AG09319 (cell line): Measurements from ENCODE around the gene NIBAN1.

ENCODE experiments used
- DNase-seq: peaks from one replicate; pipeline ENCODE4 v3.0.0-alpha.2; 2010; ENCODE audit warnings: low read depth; ENCODE audit errors: extremely low read depth
- TF ChIP-seq, protein P1 (sequence below): IDR thresholded peaks from 2 replicates; pipeline ENCODE4 v1.5.1; 2011; ENCODE audit warnings: low read depth, mild to moderate bottlenecking, inconsistent platforms, low read length, moderate library complexity

Gene NIBAN1

DNA sequence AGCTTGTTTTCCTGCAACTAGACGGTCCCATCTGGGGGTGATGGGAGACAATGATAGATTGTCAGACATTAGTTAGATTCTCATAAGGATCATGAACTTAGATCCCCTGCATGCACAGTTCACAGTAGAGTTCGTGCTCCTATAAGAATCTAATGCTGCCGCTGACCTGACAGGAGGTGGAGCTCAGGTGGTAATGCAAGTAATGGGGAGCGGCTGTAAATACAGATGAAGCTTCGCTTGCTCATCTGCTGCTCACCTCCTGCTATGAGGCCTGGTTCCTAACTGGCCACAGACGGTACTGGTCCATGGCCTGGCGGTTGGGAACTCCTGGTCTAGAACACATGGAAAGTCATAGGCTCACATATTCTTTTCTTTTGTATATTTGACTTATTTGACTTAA, 42.0 kb downstream of the NIBAN1 start:
- no peak for DNase-seq
- TF ChIP-seq, protein P1, sequence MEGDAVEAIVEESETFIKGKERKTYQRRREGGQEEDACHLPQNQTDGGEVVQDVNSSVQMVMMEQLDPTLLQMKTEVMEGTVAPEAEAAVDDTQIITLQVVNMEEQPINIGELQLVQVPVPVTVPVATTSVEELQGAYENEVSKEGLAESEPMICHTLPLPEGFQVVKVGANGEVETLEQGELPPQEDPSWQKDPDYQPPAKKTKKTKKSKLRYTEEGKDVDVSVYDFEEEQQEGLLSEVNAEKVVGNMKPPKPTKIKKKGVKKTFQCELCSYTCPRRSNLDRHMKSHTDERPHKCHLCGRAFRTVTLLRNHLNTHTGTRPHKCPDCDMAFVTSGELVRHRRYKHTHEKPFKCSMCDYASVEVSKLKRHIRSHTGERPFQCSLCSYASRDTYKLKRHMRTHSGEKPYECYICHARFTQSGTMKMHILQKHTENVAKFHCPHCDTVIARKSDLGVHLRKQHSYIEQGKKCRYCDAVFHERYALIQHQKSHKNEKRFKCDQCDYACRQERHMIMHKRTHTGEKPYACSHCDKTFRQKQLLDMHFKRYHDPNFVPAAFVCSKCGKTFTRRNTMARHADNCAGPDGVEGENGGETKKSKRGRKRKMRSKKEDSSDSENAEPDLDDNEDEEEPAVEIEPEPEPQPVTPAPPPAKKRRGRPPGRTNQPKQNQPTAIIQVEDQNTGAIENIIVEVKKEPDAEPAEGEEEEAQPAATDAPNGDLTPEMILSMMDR: no peak

DNA sequence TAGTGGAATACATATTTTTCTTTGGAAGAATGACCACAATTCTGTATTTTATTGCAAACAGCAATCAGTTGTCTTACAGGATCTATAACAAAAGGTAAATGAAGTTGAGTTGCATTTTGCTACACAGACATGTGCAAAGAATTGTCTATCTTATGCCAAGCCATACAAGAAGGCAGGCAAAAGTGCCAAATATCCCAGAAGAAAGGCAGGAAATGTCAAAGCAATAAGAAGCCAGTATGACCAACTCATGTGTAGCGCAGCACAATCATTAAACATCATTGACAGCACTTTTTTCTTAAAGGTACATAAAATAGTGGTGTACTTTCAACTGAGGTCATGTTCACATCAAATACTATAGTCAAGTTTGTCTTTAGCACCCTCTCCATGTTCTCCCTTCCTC, 42.7 kb downstream of the NIBAN1 start:
- TF ChIP-seq, protein P1: no peak
- DNase-seq: no peak

DNA sequence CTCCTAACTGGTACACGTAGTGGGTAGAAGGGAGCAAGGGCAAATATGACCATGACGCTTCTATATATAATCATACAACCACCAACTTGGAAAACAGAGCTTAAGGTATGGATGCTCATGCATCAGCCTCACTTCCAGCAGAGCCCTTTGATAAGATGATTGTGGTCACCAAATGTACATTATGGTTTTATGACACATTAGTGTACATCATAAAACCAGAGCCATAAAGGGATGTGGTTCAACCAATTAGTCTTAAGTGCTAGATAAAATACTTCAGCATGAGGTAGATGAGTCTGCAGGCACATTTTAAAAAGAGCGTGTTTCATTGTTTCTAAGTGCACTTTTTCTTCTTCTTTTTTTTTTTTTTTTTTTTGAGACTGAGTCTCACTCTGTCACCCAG, 43.7 kb downstream of the NIBAN1 start:
- TF ChIP-seq, protein P1: no peak
- no peak for DNase-seq

DNA sequence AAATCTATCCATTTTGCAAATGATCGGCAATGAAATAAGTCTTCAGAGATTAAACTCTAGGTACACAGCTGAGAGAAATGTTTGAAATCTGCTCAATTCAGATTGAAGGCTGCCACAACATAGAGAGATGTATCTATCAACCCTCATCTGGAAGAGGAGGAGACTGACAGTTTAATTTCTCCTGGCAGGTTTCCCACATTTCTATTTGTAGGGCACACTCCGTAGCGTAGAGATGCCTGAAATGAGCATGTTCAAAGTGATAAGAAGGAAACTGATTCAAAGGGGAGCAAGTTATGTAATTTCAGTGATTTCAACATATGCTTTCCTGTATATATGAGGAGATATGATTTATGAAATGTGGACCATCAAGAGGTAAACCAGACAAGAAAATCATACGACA, 44.1 kb downstream of the NIBAN1 start:
- TF ChIP-seq, protein P1: no peak
- DNase-seq: no peak

DNA sequence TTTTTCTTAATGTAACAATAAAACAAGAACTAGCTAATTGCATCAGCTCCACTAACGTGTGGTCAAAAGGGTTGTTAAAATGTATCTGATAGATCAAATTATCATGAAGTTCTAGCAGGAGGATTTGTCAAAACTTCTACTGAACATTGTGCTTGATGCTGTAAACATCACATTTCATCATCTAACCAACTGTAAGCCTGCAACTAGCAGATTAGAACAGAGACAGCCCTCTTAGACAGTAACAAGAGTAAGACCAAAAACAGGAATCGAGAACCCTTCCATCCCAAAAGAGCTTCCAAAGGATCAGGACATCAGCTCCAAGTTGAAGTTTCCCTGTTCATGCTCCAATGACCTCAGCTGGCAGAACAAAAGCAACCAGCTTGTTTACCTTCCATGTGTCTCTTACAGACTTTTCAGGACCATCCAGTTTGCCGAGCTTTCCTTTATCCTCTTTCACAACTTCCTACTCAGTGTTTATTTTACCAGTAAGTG, 44.6 kb downstream of the NIBAN1 start:
- DNase-seq: no peak

DNA sequence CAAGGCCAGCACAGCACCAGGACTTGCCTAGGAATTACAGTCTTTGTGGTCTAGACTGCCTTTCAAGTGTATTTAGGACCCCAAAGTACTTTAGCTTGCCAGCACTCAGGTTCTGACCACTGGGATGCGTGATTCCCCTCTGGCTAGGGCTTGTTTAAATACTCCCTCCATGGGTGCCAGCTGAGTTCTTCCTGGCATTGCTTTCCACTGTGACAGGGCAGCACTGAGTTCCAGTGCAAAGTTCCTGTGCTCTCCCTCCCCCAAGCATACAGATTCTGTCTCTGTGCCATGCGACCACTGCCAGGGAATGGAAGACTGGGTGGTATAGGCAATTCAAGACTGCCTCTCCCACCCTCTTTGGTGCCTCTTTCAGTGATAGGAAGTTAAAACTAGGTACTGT, 45.9 kb downstream of the NIBAN1 start:
- DNase-seq: no peak
- TF ChIP-seq, protein P1: no peak

More for the DNA sequence above, 44.6 kb downstream of the NIBAN1 start:
- TF ChIP-seq, protein P1: no peak
